ENCODE results near the gene HOTAIR.

Gene HOTAIR

GRCh38 chr12:53976823-53977595 lies 2.3 kb upstream of the HOTAIR start:
- H3K27ac Mint-ChIP-seq (ENCODE audit: low read depth): no peak overlapping the region
- ATAC-seq (replicated peaks; ENCODE audit: extremely low read depth, poor library complexity, severe bottlenecking): no peak
- peaks cover 28% of the 10 kb centered on the region for H3K36me3 Mint-ChIP-seq (ENCODE audit: insufficient read depth)
- no peak for DNase-seq (ENCODE audit: low spot score in 2 of 2)
- no peak overlapping the region for H3K4me3 Mint-ChIP-seq
- no peaks in the 10 kb centered on the region for H3K9me3 Mint-ChIP-seq
- peaks cover 93% of the 10 kb centered on the region for H3K27me3 Mint-ChIP-seq
- H3K4me1 Mint-ChIP-seq: peaks cover 32% of the 10 kb centered on the region

DNA sequence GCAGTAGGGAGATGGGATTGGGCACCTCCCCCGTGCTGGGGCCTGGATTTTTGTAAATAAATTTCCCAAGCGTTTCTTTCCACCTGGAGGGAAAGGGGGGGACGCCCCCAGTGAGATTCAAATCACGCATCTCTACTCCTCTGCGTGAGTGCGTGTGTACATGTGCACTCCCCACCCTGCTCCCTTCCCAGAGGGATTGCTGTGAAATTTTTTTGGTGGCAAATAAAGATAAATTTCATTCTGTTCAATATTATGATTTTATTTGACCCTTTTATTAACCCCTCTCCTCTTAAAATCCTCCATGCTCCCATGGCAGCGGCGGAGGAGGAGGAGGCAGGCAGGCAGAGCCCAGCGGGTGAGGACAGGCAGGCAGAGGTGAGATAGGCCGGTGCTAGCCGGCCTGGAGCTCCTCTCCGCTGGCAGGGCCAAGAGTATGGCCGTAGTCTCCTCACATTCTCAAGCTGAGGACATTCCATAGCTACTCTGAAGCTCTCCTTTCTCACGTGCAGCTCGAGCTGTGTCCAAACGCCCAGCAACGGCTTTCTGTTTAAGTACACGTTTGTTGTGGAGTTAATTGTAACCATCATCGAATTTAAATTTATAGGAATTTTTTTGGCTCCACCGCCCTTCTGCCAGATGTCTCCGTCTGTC lies 1.5 kb upstream of the HOTAIR start:
- H3K4me3 Mint-ChIP-seq: peak overlapping the region; percentile 51
- H3K4me1 Mint-ChIP-seq: peaks cover 32% of the 10 kb centered on the region
- ATAC-seq (replicated peaks; ENCODE audit: extremely low read depth, poor library complexity, severe bottlenecking): no peak
- peak overlapping the region; percentile 70 for H3K27ac Mint-ChIP-seq (ENCODE audit: low read depth)
- no peak for DNase-seq (ENCODE audit: low spot score in 2 of 2)
- peaks cover 93% of the 10 kb centered on the region for H3K27me3 Mint-ChIP-seq
- H3K36me3 Mint-ChIP-seq (ENCODE audit: insufficient read depth): peaks cover 28% of the 10 kb centered on the region
- no peaks in the 10 kb centered on the region for H3K9me3 Mint-ChIP-seq

DNA sequence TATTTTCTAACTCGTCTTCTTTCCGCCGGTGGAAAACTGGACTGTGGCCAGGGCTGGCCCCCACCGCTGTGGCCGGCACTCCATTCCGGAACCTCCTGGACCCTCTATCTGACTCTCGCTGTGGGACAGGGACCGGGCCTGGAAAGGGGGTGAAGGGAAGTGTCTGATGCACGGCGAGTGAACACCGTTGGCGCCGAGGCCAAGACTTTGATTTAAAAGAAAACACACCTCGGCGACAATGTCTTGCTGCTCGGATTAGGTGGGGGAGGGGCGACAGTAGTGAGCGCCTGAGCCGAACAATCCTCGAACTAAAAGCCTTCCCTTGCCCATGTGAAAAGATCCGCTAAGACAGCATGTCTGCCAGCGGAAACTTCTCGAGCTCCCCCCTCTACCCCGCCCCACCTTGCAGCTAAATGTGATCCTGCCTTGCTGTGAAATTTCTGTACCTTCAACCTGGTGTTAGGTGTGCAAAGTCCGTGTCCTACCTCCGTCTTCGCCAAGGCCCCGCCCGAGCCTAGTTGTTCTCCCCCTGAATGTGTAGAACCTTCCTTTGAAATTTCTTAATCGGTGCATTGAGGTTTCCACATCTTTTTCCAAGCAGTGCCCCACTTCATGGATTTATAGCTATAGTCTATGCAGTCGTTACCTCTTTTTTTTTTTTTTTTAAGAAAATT lies 862 bp upstream of the HOTAIR start:
- H3K4me3 Mint-ChIP-seq: peak overlapping the region; percentile 51
- peaks cover 28% of the 10 kb centered on the region for H3K36me3 Mint-ChIP-seq (ENCODE audit: insufficient read depth)
- H3K9me3 Mint-ChIP-seq: no peaks in the 10 kb centered on the region
- H3K27me3 Mint-ChIP-seq: peaks cover 93% of the 10 kb centered on the region
- DNase-seq (ENCODE audit: low spot score in 2 of 2) (no peak), ATAC-seq (replicated peaks; ENCODE audit: extremely low read depth, poor library complexity, severe bottlenecking) (no peak)
- peaks cover 32% of the 10 kb centered on the region for H3K4me1 Mint-ChIP-seq
- peak overlapping the region; percentile 70 for H3K27ac Mint-ChIP-seq (ENCODE audit: low read depth)

GRCh38 chr12:53975064-53975471 lies 314 bp upstream of the HOTAIR start:
- H3K27me3 Mint-ChIP-seq: peaks cover 93% of the 10 kb centered on the region
- H3K36me3 Mint-ChIP-seq (ENCODE audit: insufficient read depth): peaks cover 25% of the 10 kb centered on the region
- peak overlapping the region; percentile 73 for H3K4me3 Mint-ChIP-seq
- no peak overlapping the region for H3K27ac Mint-ChIP-seq (ENCODE audit: low read depth)
- ATAC-seq (replicated peaks; ENCODE audit: extremely low read depth, poor library complexity, severe bottlenecking) (no peak), DNase-seq (ENCODE audit: low spot score in 2 of 2) (no peak)
- peaks cover 32% of the 10 kb centered on the region for H3K4me1 Mint-ChIP-seq
- H3K9me3 Mint-ChIP-seq: no peaks in the 10 kb centered on the region

DNA sequence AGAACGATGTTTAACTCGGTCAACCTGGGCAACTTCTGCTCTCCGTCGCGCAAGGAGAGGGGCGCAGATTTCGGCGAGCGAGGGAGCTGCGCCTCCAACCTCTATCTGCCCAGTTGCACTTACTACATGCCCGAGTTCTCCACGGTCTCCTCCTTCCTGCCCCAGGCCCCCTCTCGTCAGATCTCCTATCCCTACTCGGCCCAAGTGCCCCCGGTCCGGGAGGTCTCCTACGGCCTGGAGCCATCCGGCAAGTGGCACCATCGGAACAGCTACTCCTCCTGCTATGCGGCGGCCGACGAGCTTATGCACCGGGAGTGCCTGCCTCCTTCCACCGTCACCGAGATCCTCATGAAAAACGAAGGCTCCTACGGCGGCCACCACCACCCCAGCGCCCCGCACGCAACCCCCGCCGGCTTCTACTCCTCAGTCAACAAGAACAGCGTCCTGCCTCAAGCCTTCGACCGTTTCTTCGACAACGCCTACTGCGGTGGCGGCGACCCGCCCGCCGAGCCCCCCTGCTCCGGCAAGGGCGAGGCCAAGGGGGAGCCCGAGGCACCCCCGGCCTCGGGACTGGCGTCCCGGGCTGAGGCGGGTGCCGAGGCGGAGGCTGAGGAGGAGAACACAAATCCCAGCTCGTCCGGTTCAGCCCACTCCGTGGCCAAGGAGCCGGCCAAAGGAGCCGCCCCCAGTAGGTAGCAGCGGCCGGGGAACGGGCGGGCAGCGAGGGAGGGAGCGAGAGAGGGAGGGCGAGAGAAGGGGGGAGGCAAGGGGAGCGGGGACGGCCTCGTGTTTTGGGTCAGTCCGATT lies 1.3 kb downstream of the HOTAIR start:
- DNase-seq (ENCODE audit: low spot score in 2 of 2) (no peak), ATAC-seq (replicated peaks; ENCODE audit: extremely low read depth, poor library complexity, severe bottlenecking) (no peak)
- Mint-ChIP-seq H3K4me1 (peaks cover 29% of the 10 kb centered on the region), H3K27ac (ENCODE audit: low read depth) (peak overlapping the region; percentile 49), H3K9me3 (no peaks in the 10 kb centered on the region), H3K36me3 (ENCODE audit: insufficient read depth) (peaks cover 25% of the 10 kb centered on the region), H3K27me3 (peaks cover 93% of the 10 kb centered on the region), H3K4me3 (peak overlapping the region; percentile 73)

GRCh38 chr12:53972722-53973235 lies 2.0 kb downstream of the HOTAIR start, which contains the start of gene HOXC11:
TSS of gene HOXC11 (plus strand) at chr12:53973126. CDS start at chr12:53973242, 116 bp downstream.
- peak within 1 kb of the TSS; percentile 73 for H3K4me3 Mint-ChIP-seq
- no peaks in the 10 kb centered on the region for H3K9me3 Mint-ChIP-seq
- ATAC-seq (replicated peaks; ENCODE audit: extremely low read depth, poor library complexity, severe bottlenecking) (no peak), DNase-seq (ENCODE audit: low spot score in 2 of 2) (no peak)
- peaks cover 93% of the 10 kb centered on the region for H3K27me3 Mint-ChIP-seq
- H3K36me3 Mint-ChIP-seq (ENCODE audit: insufficient read depth): peaks cover 26% of the 10 kb centered on the region
- H3K27ac Mint-ChIP-seq (ENCODE audit: low read depth): peak within 1 kb of the TSS; percentile 84
- H3K4me1 Mint-ChIP-seq: peaks cover 22% of the 10 kb centered on the region

DNA sequence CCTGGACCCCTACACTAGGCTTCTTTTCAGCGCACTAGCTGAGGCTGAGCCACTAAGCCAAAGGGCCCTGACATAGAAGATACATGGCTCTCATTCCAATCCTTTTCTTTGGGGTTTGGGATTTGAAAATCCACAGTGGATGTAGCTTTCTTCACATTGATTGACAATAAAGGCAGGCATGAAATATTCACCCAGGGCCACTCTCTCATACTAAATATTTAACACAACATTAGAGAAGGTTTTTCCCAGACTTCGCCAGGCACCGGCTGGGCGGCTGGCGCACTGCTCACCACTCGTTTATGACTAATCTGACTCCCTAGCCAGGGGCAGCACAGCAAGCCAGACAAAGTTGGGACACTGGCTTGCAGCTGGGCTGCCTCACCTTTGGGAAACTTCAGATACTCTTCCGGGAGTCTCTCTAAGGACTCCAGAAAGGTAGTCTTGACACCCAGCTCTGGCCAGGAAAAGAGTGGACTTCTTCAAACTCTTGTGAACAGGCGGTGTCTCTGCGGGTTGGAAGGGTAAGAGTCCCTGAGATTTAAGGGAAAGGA lies 2.5 kb downstream of the HOTAIR start:
- ATAC-seq (replicated peaks; ENCODE audit: extremely low read depth, poor library complexity, severe bottlenecking) (no peak), DNase-seq (ENCODE audit: low spot score in 2 of 2) (no peak)
- Mint-ChIP-seq H3K4me3 (peak overlapping the region; percentile 73), H3K27me3 (peaks cover 93% of the 10 kb centered on the region), H3K9me3 (no peaks in the 10 kb centered on the region), H3K36me3 (ENCODE audit: insufficient read depth) (peaks cover 26% of the 10 kb centered on the region), H3K27ac (ENCODE audit: low read depth) (peak overlapping the region; percentile 48), H3K4me1 (peaks cover 22% of the 10 kb centered on the region)

GRCh38 chr12:53971686-53972085 lies 3.1 kb downstream of the HOTAIR start:
- ATAC-seq (replicated peaks; ENCODE audit: extremely low read depth, poor library complexity, severe bottlenecking) (no peak), DNase-seq (ENCODE audit: low spot score in 2 of 2) (no peak)
- Mint-ChIP-seq H3K9me3 (no peaks in the 10 kb centered on the region), H3K4me1 (peaks cover 23% of the 10 kb centered on the region), H3K4me3 (no peak overlapping the region), H3K36me3 (ENCODE audit: insufficient read depth) (peaks cover 24% of the 10 kb centered on the region), H3K27ac (ENCODE audit: low read depth) (peak overlapping the region; percentile 48), H3K27me3 (peaks cover 93% of the 10 kb centered on the region)

DNA sequence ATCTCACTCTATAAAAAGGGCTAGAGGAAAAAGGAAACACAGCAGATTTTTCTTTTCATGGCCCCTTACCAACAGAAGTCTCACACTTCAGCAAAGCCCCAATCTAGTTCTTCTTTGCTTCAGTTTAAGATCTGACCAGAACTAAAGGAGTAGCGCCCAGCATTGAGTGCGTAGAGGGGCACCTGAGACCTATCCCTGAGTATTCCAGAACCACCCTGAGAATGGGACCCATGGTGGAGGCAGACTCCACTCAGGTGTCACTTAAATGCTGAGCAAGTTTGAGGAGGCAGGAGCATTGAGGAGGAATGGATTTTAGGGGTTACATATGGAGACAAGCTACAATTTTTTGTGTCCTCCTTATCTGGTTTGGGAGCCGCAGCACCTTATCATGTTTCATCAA lies 3.6 kb downstream of the HOTAIR start:
- peaks cover 24% of the 10 kb centered on the region for H3K36me3 Mint-ChIP-seq (ENCODE audit: insufficient read depth)
- DNase-seq (ENCODE audit: low spot score in 2 of 2) (no peak), ATAC-seq (replicated peaks; ENCODE audit: extremely low read depth, poor library complexity, severe bottlenecking) (no peak)
- H3K27ac Mint-ChIP-seq (ENCODE audit: low read depth): peak overlapping the region; percentile 48
- H3K4me1 Mint-ChIP-seq: peaks cover 29% of the 10 kb centered on the region
- H3K4me3 Mint-ChIP-seq: no peak overlapping the region
- H3K27me3 Mint-ChIP-seq: peaks cover 93% of the 10 kb centered on the region
- no peaks in the 10 kb centered on the region for H3K9me3 Mint-ChIP-seq

- H3K27me3 Mint-ChIP-seq: peaks cover 93% of the 10 kb centered on the region
- H3K27ac Mint-ChIP-seq (ENCODE audit: low read depth): no peak overlapping the region
- no peak overlapping the region for H3K4me3 Mint-ChIP-seq
- H3K4me1 Mint-ChIP-seq: peaks cover 31% of the 10 kb centered on the region
- DNase-seq (ENCODE audit: low spot score in 2 of 2): no peak
- ATAC-seq (replicated peaks; ENCODE audit: extremely low read depth, poor library complexity, severe bottlenecking): no peak
- no peaks in the 10 kb centered on the region for H3K9me3 Mint-ChIP-seq
- H3K36me3 Mint-ChIP-seq (ENCODE audit: insufficient read depth): peaks cover 20% of the 10 kb centered on the region
These were observed 4.3 kb downstream of the HOTAIR start for GRCh38 chr12:53970451-53970850.

DNA sequence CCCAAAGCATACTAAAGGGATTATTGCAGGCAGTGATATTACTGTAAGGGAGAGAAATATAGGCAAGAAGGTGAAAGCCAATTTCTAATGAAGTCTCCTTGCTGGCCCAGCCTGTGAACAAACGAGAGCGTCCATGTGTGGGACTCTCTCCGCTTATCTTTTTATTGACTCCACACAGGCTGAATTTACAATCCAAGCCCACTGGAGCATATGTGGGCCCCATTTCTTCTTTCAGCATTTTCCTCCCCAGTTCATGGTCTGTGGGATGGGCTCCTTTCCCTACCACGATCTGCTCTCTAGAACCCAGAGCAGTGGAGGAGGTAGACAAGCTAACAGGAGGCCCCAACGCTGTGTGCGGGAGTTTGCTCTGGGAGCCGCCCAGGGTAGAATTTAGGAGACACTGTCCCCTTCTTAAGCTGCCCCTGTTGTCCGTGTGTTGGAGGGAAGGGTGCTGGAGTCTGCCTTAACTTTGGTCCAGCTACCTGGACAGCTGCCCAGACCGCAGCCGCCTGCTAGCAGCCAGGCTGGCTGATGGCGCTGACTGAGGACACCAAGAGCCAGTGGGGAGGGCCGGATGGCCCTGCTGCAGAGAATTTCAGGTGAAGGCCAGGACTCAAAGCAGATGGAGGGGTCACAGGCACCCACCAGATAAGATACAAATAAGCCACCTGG lies 5.0 kb downstream of the HOTAIR start:
- H3K27ac Mint-ChIP-seq (ENCODE audit: low read depth): no peak overlapping the region
- H3K4me1 Mint-ChIP-seq: peaks cover 33% of the 10 kb centered on the region
- H3K27me3 Mint-ChIP-seq: peaks cover 93% of the 10 kb centered on the region

More for the DNA sequence above, 5.0 kb downstream of the HOTAIR start:
- no peak overlapping the region for H3K4me3 Mint-ChIP-seq
- DNase-seq (ENCODE audit: low spot score in 2 of 2) (no peak), ATAC-seq (replicated peaks; ENCODE audit: extremely low read depth, poor library complexity, severe bottlenecking) (no peak)
- no peaks in the 10 kb centered on the region for H3K9me3 Mint-ChIP-seq
- H3K36me3 Mint-ChIP-seq (ENCODE audit: insufficient read depth): peaks cover 19% of the 10 kb centered on the region
